GM23338 (cell line): ENCODE measurements around the gene HS6ST3. TPM values are rescaled to one million over a fixed set of nuclear protein-coding genes. Genes with fewer than 3 reads are reported as not detected.

Experiments used
- ATAC-seq: fragments of 200-7000 bp; cut with Tn5 transposase; 3 replicates; pipeline ENCODE4 v1.9.1; 2020
- DNase-seq: peaks from one replicate; pipeline ENCODE4 v3.0.0-alpha.2; 2015; ENCODE audit warnings: low spot score
- H2AFZ ChIP-seq: fragments of 200-600 bp; sonication (generic); 2 replicates; pipeline ENCODE4 v1.8.0; 2016; ENCODE audit warnings: antibody characterized with exemption, mild to moderate bottlenecking, moderate library complexity
- H3F3A ChIP-seq: fragments of 200-600 bp; sonication (generic); replicated peaks from 2 replicates; pipeline ENCODE4 v1.8.0; 2017; ENCODE audit warnings: antibody characterized with exemption, mixed run types, low read depth
- H3K27ac ChIP-seq: fragments of 200-600 bp; sonication (generic); 2 replicates; pipeline ENCODE4 v1.6.1; 2016; ENCODE audit warnings: low read depth
- H3K27me3 ChIP-seq: fragments of 200-600 bp; sonication (generic); 2 replicates; pipeline ENCODE4 v1.8.0; 2016; ENCODE audit warnings: mild to moderate bottlenecking, mixed run types, moderate library complexity; ENCODE audit not compliant: insufficient read depth
- H3K36me3 ChIP-seq: fragments of 200-600 bp; sonication (generic); 2 replicates; pipeline ENCODE4 v1.8.0; 2016; ENCODE audit warnings: mild to moderate bottlenecking; ENCODE audit not compliant: insufficient read depth
- H3K4me1 ChIP-seq: fragments of 200-600 bp; sonication (generic); 2 replicates; pipeline ENCODE4 v1.8.0; 2016; ENCODE audit warnings: mild to moderate bottlenecking, moderate library complexity; ENCODE audit not compliant: insufficient read depth
- H3K4me2 ChIP-seq: fragments of 200-600 bp; sonication (generic); 2 replicates; pipeline ENCODE4 v1.7.1; 2017; ENCODE audit warnings: mixed run types
- H3K4me3 ChIP-seq: fragments of 200-600 bp; sonication (generic); 2 replicates; pipeline ENCODE4 v1.6.1; 2016; ENCODE audit warnings: mixed run types
- H3K79me2 ChIP-seq: fragments of 200-600 bp; sonication (generic); replicated peaks from 2 replicates; pipeline ENCODE4 v1.8.0; 2017; ENCODE audit warnings: mild to moderate bottlenecking; ENCODE audit not compliant: insufficient read depth
- H3K9me2 ChIP-seq: fragments of 200-600 bp; sonication (generic); 2 replicates; pipeline ENCODE4 v1.8.0; 2017; ENCODE audit not compliant: insufficient read depth
- H4K20me1 ChIP-seq: fragments of 200-600 bp; sonication (generic); replicated peaks from 2 replicates; pipeline ENCODE4 v1.8.0; 2017; ENCODE audit warnings: mild to moderate bottlenecking; ENCODE audit not compliant: insufficient read depth
- H3K27ac Mint-ChIP-seq: 2 replicates; pipeline ENCODE4 v1.8.0; 2020; ENCODE audit warnings: inconsistent platforms, mild to moderate bottlenecking, moderate library complexity, mixed read lengths
- H3K27me3 Mint-ChIP-seq: 3 replicates; pipeline ENCODE4 v1.8.0; 2022; ENCODE audit warnings: low read depth, mild to moderate bottlenecking, moderate library complexity, mixed read lengths, inconsistent platforms; ENCODE audit not compliant: insufficient read depth, poor library complexity
- H3K36me3 Mint-ChIP-seq: 3 replicates; pipeline ENCODE4 v1.8.0; 2021; ENCODE audit warnings: low read depth, mild to moderate bottlenecking, inconsistent platforms, moderate library complexity, mixed read lengths
- H3K4me1 Mint-ChIP-seq: 3 replicates; pipeline ENCODE4 v1.8.0; 2020; ENCODE audit warnings: mild to moderate bottlenecking, inconsistent platforms, mixed read lengths
- H3K4me3 Mint-ChIP-seq: 3 replicates; pipeline ENCODE4 v1.8.0; 2021; ENCODE audit warnings: moderate library complexity, mild to moderate bottlenecking, inconsistent platforms, mixed read lengths
- H3K9me3 Mint-ChIP-seq: 3 replicates; pipeline ENCODE4 v1.8.0; 2020; ENCODE audit warnings: moderate library complexity, mild to moderate bottlenecking, inconsistent platforms, mixed read lengths
- CTCF ChIP-seq, 2 experiments: fragments of 200-600 bp in 1 of 2; sonication (generic) in 1 of 2; conservative IDR thresholded peaks; 2 replicates each; pipeline versions ENCODE4 v1.5.1 to v1.6.1; 2016 to 2017; ENCODE audit warnings: antibody characterized with exemption in 2 of 2, low read depth in 2 of 2, mild to moderate bottlenecking in 2 of 2, moderate library complexity in 1 of 2
- EZH2phosphoT487 ChIP-seq: fragments of 200-600 bp; sonication (generic); IDR thresholded peaks from one replicate; pipeline ENCODE4 v1.8.1; 2018; ENCODE audit warnings: antibody characterized with exemption; ENCODE audit not compliant: unreplicated experiment
- JUNB ChIP-seq: IDR thresholded peaks from one replicate; pipeline ENCODE4 v1.6.1; 2016; ENCODE audit warnings: antibody characterized with exemption; ENCODE audit not compliant: unreplicated experiment
- NANOG ChIP-seq: IDR thresholded peaks from 2 replicates; pipeline ENCODE4 v1.6.1; 2016; ENCODE audit warnings: antibody characterized with exemption, borderline replicate concordance
- POLR2AphosphoS5 ChIP-seq: IDR thresholded peaks from 2 replicates; pipeline ENCODE4 v1.6.1; 2016; ENCODE audit warnings: antibody characterized with exemption, low read depth
- ZNF114 ChIP-seq: fragments of 250-450 bp; sonication (Bioruptor Pico); IDR thresholded peaks from 2 replicates; pipeline ENCODE4 v1.5.0; 2020; ENCODE audit warnings: mild to moderate bottlenecking, moderate library complexity
- ZNF331 ChIP-seq: fragments of 250-450 bp; sonication (Bioruptor Pico); IDR thresholded peaks from 2 replicates; pipeline ENCODE4 v1.5.0; 2020; ENCODE audit warnings: low read depth, mild to moderate bottlenecking, moderate library complexity
- ZNF462 ChIP-seq: fragments of 250-450 bp; sonication (Bioruptor Pico); IDR thresholded peaks from 2 replicates; pipeline ENCODE4 v1.5.0; 2020; ENCODE audit warnings: mild to moderate bottlenecking, moderate library complexity
- polyA plus RNA-seq: library from polyadenylated mRNA; unstranded; fragments of >200 nt; fragmentation: Nextera tagmentation; extraction: Ambion mirVana; gene quantifications from 2 replicates; pipeline ENCODE4 v1.2.1, GENCODE V29; 2016
- total RNA-seq: library from RNA; depleted of rRNA; stranded (reverse); fragments of >200 nt; shearing (Covaris generic); gene quantifications from 2 replicates; pipeline ENCODE4 v1.2.3, GENCODE V29; 2014

The HS6ST3 gene
- total and polyA plus RNA-seq, 2 experiments from 2014 or later = 0.52 to 0.80 TPM

DNA sequence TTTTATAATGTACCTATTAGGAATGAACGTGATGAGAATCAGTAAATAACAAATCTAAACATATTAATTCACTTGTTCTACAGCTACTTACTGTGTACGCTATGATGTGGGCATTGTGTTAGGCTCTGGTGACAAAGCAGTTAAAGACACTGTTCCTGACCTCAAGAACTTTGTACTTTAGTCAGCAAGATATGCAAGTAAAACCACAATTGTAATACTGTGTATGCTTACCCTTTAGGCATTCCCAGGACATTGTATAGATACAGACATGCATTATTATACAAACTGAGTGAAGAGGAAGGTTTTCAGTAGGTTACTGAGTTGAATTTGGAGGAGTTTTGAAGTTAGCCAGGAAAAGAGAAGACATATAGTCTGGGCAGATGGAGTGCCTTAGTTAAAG lies 435.8 kb downstream of the HS6ST3 start (continued):
- TF ChIP-seq NANOG (no peak), JUNB (no peak)

DNA sequence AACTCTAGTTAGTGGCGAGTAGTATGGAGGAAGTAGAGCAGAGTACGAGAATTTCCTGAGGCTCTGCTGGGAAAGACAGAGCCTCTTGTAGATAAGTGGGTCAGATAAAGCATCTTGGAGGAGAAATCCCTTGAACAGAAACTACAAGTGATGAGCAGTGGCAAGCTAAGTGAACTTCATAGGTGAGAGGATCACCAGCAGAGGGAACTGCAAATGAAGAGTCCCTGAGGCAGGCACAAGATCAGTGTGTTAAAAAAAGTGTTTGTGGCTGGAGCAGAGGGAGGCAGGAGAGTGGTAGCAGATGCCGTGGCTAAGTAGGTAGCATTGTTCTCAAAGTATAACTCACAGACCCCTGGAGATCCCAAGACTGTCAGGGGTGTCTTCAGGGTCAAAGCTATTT lies 437.6 kb downstream of the HS6ST3 start:
- no peaks in the 10 kb centered on the region for H4K20me1 ChIP-seq
- Mint-ChIP-seq H3K36me3 (no peaks in the 10 kb centered on the region), H3K4me3 (no peak overlapping the region), H3K9me3 (no peaks in the 10 kb centered on the region), H3K27me3 (peaks cover 3% of the 10 kb centered on the region), H3K27ac (no peak overlapping the region), H3K4me1 (peaks cover 4% of the 10 kb centered on the region; the same call in 2 of the 3 replicates)
- no peaks in the 10 kb centered on the region for H3F3A ChIP-seq
- no peak for TF ChIP-seq POLR2AphosphoS5
- peak in 1 of 2 experiments; percentile 22; a peak in 1 of 4 replicates for TF ChIP-seq CTCF (conservative IDR thresholded peaks at IDR 0.05; ENCODE audit: low read depth in 2 of 2)
- no peak for TF ChIP-seq EZH2phosphoT487
- no peak for TF ChIP-seq JUNB
- no peaks in the 10 kb centered on the region for H3K27me3 ChIP-seq
- H2AFZ ChIP-seq = peak overlapping the region; percentile 2; the same call in 1 of the 2 replicates
- H3K4me2 ChIP-seq = no peak overlapping the region
- H3K27ac ChIP-seq = no peak overlapping the region
- no peak overlapping the region for H3K4me3 ChIP-seq
- DNase-seq = peak; percentile 32
- peaks cover 9% of the 10 kb centered on the region; the same call in 1 of the 2 replicates for H3K9me2 ChIP-seq
- H3K79me2 ChIP-seq = no peaks in the 10 kb centered on the region
- H3K4me1 ChIP-seq = no peaks in the 10 kb centered on the region
- ATAC-seq = peak; percentile 70
- no peaks in the 10 kb centered on the region for H3K36me3 ChIP-seq

DNA sequence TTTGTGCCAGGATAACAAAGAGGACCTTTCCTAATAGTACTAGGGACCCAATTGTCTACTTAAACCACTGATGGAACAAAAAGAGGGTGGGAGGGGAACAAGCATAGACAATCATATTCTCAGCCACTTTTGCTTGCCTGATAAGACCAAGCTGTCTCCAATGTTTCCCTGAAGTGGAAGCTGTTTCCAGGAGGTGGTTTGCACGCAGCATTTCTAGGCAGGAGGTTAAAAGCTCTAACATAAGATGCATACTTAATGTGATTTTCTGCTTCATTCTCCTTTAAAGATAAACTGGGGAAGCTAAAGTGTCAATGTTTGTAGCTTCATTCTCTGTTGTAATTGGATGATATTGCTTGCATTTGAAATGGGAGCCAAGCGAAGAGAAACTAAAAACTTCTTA lies 442.9 kb downstream of the HS6ST3 start:
- H3K4me1 Mint-ChIP-seq = no peaks in the 10 kb centered on the region; the same call in 2 of the 3 replicates
- H3F3A ChIP-seq = no peaks in the 10 kb centered on the region
- no peaks in the 10 kb centered on the region for H3K79me2 ChIP-seq
- H3K4me2 ChIP-seq = no peak overlapping the region
- ATAC-seq (no peak), DNase-seq (no peak)
- H3K27me3 Mint-ChIP-seq = peaks cover 3% of the 10 kb centered on the region
- H3K9me3 Mint-ChIP-seq = no peaks in the 10 kb centered on the region
- no peak overlapping the region for H3K4me3 Mint-ChIP-seq
- peaks cover 9% of the 10 kb centered on the region; the same call in 1 of the 2 replicates for H3K9me2 ChIP-seq
- H3K4me1 ChIP-seq = no peaks in the 10 kb centered on the region
- H3K36me3 Mint-ChIP-seq = no peaks in the 10 kb centered on the region
- H3K27ac ChIP-seq = no peak overlapping the region
- H4K20me1 ChIP-seq = no peaks in the 10 kb centered on the region
- no peaks in the 10 kb centered on the region for H3K27me3 ChIP-seq
- no peak overlapping the region for H2AFZ ChIP-seq
- no peaks in the 10 kb centered on the region for H3K36me3 ChIP-seq
- no peak overlapping the region for H3K27ac Mint-ChIP-seq
- H3K4me3 ChIP-seq = no peak overlapping the region
- TF ChIP-seq ZNF114 (CRISPR knock-in tag) (no peak), EZH2phosphoT487 (no peak), POLR2AphosphoS5 (no peak), ZNF331 (CRISPR knock-in tag) (no peak), ZNF462 (no peak), CTCF (conservative IDR thresholded peaks at IDR 0.05; ENCODE audit: low read depth in 2 of 2) (no peak)
